ENCODE results near the gene VMP1. TPM values are rescaled to one million over a fixed set of nuclear protein-coding genes. Genes with fewer than 3 reads are reported as not detected.

VMP1 gene
- total and polyA plus RNA-seq, 2 of the 13 experiments (the other 11 are each of a cell fraction or from before 2014, with no cell fraction given) = 186 to 271 TPM

GRCh38 chr17:59829217-59830006 lies 122.0 kb downstream of the VMP1 start (continued):
- TF ChIP-seq, protein P1, sequence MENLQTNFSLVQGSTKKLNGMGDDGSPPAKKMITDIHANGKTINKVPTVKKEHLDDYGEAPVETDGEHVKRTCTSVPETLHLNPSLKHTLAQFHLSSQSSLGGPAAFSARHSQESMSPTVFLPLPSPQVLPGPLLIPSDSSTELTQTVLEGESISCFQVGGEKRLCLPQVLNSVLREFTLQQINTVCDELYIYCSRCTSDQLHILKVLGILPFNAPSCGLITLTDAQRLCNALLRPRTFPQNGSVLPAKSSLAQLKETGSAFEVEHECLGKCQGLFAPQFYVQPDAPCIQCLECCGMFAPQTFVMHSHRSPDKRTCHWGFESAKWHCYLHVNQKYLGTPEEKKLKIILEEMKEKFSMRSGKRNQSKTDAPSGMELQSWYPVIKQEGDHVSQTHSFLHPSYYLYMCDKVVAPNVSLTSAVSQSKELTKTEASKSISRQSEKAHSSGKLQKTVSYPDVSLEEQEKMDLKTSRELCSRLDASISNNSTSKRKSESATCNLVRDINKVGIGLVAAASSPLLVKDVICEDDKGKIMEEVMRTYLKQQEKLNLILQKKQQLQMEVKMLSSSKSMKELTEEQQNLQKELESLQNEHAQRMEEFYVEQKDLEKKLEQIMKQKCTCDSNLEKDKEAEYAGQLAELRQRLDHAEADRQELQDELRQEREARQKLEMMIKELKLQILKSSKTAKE (CRISPR knock-in tag; IDR thresholded peaks at IDR 0.05; ENCODE audit: borderline replicate concordance) = no peak
- TF ChIP-seq KDM1A (CRISPR knock-in tag; IDR thresholded peaks at IDR 0.05) (no peak), RELA (CRISPR knock-in tag; IDR thresholded peaks at IDR 0.05) (no peak), MED8 (CRISPR knock-in tag; IDR thresholded peaks at IDR 0.05; ENCODE audit: insufficient replicate concordance) (no peak), RORA (CRISPR knock-in tag; IDR thresholded peaks at IDR 0.05) (no peak), BHLHE40 (IDR thresholded peaks at IDR 0.05; ENCODE audit: low read length) (no peak), TCF7L2 (IDR thresholded peaks at IDR 0.05; ENCODE audit: low read depth, low read length) (no peak), KAT2B (IDR thresholded peaks at IDR 0.05; ENCODE audit: borderline replicate concordance, low read depth, low read length) (no peak), NR3C1 (CRISPR knock-in tag; IDR thresholded peaks at IDR 0.05) (no peak), ZNF562 (CRISPR knock-in tag; IDR thresholded peaks at IDR 0.05; ENCODE audit: borderline replicate concordance) (no peak), HOXA9 (CRISPR knock-in tag; IDR thresholded peaks at IDR 0.05; ENCODE audit: borderline replicate concordance) (no peak), ELF4 (CRISPR knock-in tag; IDR thresholded peaks at IDR 0.05; ENCODE audit: borderline replicate concordance) (no peak)
- TF ChIP-seq, protein P2, sequence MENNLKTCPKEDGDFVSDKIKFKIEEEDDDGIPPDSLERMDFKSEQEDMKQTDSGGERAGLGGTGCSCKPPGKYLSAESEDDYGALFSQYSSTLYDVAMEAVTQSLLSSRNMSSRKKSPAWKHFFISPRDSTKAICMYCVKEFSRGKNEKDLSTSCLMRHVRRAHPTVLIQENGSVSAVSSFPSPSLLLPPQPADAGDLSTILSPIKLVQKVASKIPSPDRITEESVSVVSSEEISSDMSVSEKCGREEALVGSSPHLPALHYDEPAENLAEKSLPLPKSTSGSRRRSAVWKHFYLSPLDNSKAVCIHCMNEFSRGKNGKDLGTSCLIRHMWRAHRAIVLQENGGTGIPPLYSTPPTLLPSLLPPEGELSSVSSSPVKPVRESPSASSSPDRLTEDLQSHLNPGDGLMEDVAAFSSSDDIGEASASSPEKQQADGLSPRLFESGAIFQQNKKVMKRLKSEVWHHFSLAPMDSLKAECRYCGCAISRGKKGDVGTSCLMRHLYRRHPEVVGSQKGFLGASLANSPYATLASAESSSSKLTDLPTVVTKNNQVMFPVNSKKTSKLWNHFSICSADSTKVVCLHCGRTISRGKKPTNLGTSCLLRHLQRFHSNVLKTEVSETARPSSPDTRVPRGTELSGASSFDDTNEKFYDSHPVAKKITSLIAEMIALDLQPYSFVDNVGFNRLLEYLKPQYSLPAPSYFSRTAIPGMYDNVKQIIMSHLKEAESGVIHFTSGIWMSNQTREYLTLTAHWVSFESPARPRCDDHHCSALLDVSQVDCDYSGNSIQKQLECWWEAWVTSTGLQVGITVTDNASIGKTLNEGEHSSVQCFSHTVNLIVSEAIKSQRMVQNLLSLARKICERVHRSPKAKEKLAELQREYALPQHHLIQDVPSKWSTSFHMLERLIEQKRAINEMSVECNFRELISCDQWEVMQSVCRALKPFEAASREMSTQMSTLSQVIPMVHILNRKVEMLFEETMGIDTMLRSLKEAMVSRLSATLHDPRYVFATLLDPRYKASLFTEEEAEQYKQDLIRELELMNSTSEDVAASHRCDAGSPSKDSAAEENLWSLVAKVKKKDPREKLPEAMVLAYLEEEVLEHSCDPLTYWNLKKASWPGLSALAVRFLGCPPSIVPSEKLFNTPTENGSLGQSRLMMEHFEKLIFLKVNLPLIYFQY (CRISPR knock-in tag; IDR thresholded peaks at IDR 0.05; ENCODE audit: borderline replicate concordance) = no peak
- TF ChIP-seq, protein P3, sequence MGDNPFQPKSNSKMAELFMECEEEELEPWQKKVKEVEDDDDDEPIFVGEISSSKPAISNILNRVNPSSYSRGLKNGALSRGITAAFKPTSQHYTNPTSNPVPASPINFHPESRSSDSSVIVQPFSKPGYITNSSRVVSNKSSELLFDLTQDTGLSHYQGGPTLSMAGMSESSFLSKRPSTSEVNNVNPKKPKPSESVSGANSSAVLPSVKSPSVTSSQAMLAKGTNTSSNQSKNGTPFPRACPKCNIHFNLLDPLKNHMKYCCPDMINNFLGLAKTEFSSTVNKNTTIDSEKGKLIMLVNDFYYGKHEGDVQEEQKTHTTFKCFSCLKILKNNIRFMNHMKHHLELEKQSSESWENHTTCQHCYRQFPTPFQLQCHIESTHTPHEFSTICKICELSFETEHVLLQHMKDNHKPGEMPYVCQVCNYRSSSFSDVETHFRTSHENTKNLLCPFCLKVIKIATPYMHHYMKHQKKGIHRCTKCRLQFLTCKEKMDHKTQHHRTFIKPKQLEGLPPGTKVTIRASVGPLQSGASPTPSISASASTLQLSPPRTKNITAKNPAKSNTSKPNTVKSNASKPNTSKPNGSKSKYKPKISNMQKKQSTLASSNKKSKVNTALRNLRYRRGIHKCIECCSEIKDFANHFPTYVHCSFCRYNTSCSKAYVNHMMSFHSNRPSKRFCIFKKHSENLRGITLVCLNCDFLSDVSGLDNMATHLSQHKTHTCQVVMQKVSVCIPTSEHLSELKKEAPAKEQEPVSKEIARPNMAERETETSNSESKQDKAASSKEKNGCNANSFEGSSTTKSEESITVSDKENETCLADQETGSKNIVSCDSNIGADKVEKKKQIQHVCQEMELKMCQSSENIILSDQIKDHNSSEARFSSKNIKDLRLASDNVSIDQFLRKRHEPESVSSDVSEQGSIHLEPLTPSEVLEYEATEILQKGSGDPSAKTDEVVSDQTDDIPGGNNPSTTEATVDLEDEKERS (CRISPR knock-in tag; IDR thresholded peaks at IDR 0.05) = no peak
- TF ChIP-seq, protein P4, sequence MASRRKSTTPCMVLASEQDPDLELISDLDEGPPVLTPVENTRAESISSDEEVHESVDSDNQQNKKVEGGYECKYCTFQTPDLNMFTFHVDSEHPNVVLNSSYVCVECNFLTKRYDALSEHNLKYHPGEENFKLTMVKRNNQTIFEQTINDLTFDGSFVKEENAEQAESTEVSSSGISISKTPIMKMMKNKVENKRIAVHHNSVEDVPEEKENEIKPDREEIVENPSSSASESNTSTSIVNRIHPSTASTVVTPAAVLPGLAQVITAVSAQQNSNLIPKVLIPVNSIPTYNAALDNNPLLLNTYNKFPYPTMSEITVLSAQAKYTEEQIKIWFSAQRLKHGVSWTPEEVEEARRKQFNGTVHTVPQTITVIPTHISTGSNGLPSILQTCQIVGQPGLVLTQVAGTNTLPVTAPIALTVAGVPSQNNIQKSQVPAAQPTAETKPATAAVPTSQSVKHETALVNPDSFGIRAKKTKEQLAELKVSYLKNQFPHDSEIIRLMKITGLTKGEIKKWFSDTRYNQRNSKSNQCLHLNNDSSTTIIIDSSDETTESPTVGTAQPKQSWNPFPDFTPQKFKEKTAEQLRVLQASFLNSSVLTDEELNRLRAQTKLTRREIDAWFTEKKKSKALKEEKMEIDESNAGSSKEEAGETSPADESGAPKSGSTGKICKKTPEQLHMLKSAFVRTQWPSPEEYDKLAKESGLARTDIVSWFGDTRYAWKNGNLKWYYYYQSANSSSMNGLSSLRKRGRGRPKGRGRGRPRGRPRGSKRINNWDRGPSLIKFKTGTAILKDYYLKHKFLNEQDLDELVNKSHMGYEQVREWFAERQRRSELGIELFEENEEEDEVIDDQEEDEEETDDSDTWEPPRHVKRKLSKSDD (CRISPR knock-in tag; IDR thresholded peaks at IDR 0.05; ENCODE audit: low read depth) = no peak
- TF ChIP-seq, protein P5, sequence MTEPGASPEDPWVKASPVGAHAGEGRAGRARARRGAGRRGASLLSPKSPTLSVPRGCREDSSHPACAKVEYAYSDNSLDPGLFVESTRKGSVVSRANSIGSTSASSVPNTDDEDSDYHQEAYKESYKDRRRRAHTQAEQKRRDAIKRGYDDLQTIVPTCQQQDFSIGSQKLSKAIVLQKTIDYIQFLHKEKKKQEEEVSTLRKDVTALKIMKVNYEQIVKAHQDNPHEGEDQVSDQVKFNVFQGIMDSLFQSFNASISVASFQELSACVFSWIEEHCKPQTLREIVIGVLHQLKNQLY (CRISPR knock-in tag; IDR thresholded peaks at IDR 0.05) = no peak
